Heart left ventricle (tissue), 16 donors: ENCODE results near the gene PINK1. TPM values are rescaled to one million over a fixed set of nuclear protein-coding genes. Genes with fewer than 3 reads are reported as not detected.

Experiments used
- ATAC-seq, 4 donors: fragments of 200-7000 bp; cut with Tn5 transposase; one replicate each; pipeline ENCODE4 v1.9.1; 2020 to 2022; ENCODE audit warnings: moderate library complexity in 4 of 4, mild to moderate bottlenecking in 3 of 4, moderate number of reproducible peaks in 1 of 4
- DNase-seq, 5 donors: peaks; one replicate each; pipeline ENCODE4 v3.0.0-alpha.2; 2020
- H3K27ac ChIP-seq, 12 donors: fragments of 200-600 bp; sonication (generic) in 4 of 12; one replicate each; pipeline versions ENCODE4 v1.5.0 to v1.8.0; 2016 to 2022; ENCODE audit warnings: mild to moderate bottlenecking in 2 of 12
- H3K27me3 ChIP-seq, 9 donors: fragments of 200-600 bp; sonication (generic) in 2 of 9; one replicate each; pipeline versions ENCODE4 v1.5.1 to v1.8.0; 2016 to 2022; ENCODE audit warnings: mild to moderate bottlenecking in 3 of 9
- H3K36me3 ChIP-seq, 9 donors: fragments of 200-600 bp; sonication (generic) in 2 of 9; one replicate each; pipeline versions ENCODE4 v1.5.0 to v1.8.0; 2018 to 2022; ENCODE audit warnings: mild to moderate bottlenecking in 2 of 9
- H3K4me1 ChIP-seq, 12 donors: fragments of 200-600 bp; sonication (generic) in 4 of 12; one replicate each; pipeline versions ENCODE4 v1.5.0 to v1.8.0; 2016 to 2022; ENCODE audit warnings: mild to moderate bottlenecking in 3 of 12
- H3K4me3 ChIP-seq, 12 donors: fragments of 200-600 bp; sonication (generic) in 4 of 12; one replicate each; pipeline versions ENCODE4 v1.5.0 to v1.8.0; 2017 to 2022; ENCODE audit warnings: mild to moderate bottlenecking in 9 of 12, moderate library complexity in 4 of 12
- H3K9me3 ChIP-seq, 12 donors: fragments of 200-600 bp; sonication (generic) in 4 of 12; one replicate each; pipeline versions ENCODE4 v1.5.0 to v1.8.0; 2016 to 2022; ENCODE audit warnings: mild to moderate bottlenecking in 1 of 12
- POLR2A ChIP-seq, 2 donors: fragments of 450-650 bp; IDR thresholded peaks; one replicate each; pipeline ENCODE4 v1.6.1; 2017; ENCODE audit warnings: antibody characterized with exemption in 2 of 2, mild to moderate bottlenecking in 2 of 2, moderate library complexity in 2 of 2
- WGBS, 4 donors: extraction: QIAGEN DNeasy Blood & Tissue Kit in 2 of 4; methylation state at CpG; one replicate each; pipeline versions ENCODE4 v1.1.5 to v1.1.7; 2013 to 2018; 5-methylcytosine and 5-hydroxymethylcytosine counted together
- intact Hi-C, 10 donors: fragments of 100-400 bp; cut with DNase I; formaldehyde crosslinking; loops; one replicate each; pipeline versions ENCODE4 v1.11.1 to v1.14.2; 2022
- polyA plus RNA-seq, 2 donors: library from polyadenylated mRNA; stranded (reverse); fragments of 200-250 nt; gene quantifications; one replicate each; pipeline ENCODE4 v1.2.3, GENCODE V29; 2013
- total RNA-seq, 9 donors: library from RNA; depleted of rRNA in 2 of 9; stranded (reverse); fragments of >200 nt in 2 of 9; fragmentation: NEBNext Ultra II Directional in 3 of 9; extraction: Animal tissue kit (Norgen Biotek cat#: 25700) in 3 of 9; gene quantifications; one replicate each; pipeline versions ENCODE4 v1.1.0 to v1.2.4, GENCODE V29; 2016 to 2023
- TF ChIP-seq, protein P1 (sequence below), 12 donors: fragments of 200-600 bp; sonication (generic) in 4 of 12; IDR thresholded peaks; one replicate each; pipeline versions ENCODE4 v1.5.0 to v1.8.0; 2018 to 2022; ENCODE audit warnings: antibody characterized with exemption in 12 of 12, mild to moderate bottlenecking in 5 of 12
- donor health status: ischemic (EF 13 %, LVEDD 7.1; RV severe dilation, severe dysfunction).
- donor health status: healthy with polysubstance abuse.
- donor health status: DM: no; HTN: yes; CAD: no.
- donor health status: DM: no; HTN: no; CAD: no.
- donor health status: ischemic (EF 25% LVEDD 6.9; RV normal size, moderate dysfunction).
- donor health status: ischemic (EF 25% LVEDD 5.7; RV mildly dilated, moderate dysfunction).
- donor health status: healthy.
- donor health status: DM: yes; HTN: yes; CAD: no.
- donor health status: ischemic (EF 35%, LVEDD 5.7; RV mildly dilated, moderate dysfunction).
- donor health status: nonischemic (EF 11% LVEDD 7.7; RV severe dilation, severe dysfunction).
- donor health status: DM: yes; HTN: yes; CAD: no.
- donor health status: PGD.
- donor health status: ischemic (EF 29% LVEDD 5.4; RV normal size, mild dysfunction).
- donor health status: nonischemic (EF 23%, LVEDD 6.1; RV moderate dilation, normal function).

Gene PINK1
- total and polyA plus RNA-seq, 11 donors = 147 to 418 (median 258) TPM

- H3K9me3 ChIP-seq = no peaks in the 10 kb centered on the region
- H3K36me3 ChIP-seq = no peaks in the 10 kb centered on the region
- intact Hi-C loops = no loop called here
- no peak for TF ChIP-seq POLR2A (IDR thresholded peaks at IDR 0.05)
- TF ChIP-seq, protein P1, sequence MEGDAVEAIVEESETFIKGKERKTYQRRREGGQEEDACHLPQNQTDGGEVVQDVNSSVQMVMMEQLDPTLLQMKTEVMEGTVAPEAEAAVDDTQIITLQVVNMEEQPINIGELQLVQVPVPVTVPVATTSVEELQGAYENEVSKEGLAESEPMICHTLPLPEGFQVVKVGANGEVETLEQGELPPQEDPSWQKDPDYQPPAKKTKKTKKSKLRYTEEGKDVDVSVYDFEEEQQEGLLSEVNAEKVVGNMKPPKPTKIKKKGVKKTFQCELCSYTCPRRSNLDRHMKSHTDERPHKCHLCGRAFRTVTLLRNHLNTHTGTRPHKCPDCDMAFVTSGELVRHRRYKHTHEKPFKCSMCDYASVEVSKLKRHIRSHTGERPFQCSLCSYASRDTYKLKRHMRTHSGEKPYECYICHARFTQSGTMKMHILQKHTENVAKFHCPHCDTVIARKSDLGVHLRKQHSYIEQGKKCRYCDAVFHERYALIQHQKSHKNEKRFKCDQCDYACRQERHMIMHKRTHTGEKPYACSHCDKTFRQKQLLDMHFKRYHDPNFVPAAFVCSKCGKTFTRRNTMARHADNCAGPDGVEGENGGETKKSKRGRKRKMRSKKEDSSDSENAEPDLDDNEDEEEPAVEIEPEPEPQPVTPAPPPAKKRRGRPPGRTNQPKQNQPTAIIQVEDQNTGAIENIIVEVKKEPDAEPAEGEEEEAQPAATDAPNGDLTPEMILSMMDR (IDR thresholded peaks at IDR 0.05) = no peak
- ATAC-seq = peak in 2 of 4 donors; percentile 27 to 28
- peak overlapping the region in 1 of 12 donors; percentile 61 for H3K4me3 ChIP-seq
- DNase-seq = peak in 1 of 5 donors; percentile 49
- 54 to 68% (median 62%) methylated on average over 11 to 12 of the region's 12 CpGs for WGBS, 4 donors
- peak overlapping the region; percentile 78 to 95 (median 88) for H3K27ac ChIP-seq
- no peaks in the 10 kb centered on the region for H3K27me3 ChIP-seq
- H3K4me1 ChIP-seq = peaks cover 0 to 34% (median 14%) of the 10 kb centered on the region in 12 donors
Observed at GRCh38 chr1:20685741-20686140, 52.5 kb downstream of the PINK1 start.

DNA sequence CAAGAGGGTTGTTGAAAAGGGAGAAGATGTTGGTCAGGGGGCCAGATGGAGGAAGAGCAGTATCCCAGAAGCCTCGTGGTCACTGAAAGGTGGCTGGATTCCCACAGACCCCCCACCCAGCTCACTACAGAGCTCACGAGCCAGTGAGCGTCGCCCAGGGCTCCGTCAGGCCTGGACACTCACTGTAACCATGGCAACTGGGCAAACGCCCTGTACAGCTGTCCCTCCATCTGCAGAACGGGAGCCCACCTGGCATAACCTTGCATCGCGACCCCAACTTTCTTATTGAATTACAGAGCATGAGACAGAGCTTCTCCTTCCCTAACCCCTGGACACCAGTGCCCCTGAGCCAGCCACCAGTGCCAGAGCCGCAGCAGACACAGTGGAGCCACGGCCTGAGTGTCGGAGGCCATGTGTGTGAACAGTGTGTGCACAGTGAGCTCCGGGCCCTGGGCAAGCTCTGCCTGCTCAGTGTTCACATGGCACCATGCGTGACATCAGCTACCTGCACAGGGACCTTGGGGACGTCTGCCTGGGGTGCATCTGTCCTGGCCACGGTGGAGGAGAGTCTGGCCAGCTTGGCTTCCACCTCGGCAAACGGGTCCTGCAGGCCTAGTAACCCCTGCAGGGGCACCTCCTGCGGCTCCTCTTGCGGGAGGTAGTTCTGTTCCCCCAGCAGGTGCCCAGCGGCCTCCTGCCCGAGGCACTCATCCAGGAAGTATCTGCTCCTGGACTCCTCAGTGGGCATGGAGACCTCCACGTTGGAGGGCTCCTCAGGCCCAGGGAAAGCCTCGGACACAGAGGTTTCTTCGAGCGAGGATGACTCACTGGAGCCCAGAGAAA lies 53.8 kb downstream of the PINK1 start:
- intact Hi-C loops = no loop called here
- no peak for ATAC-seq
- TF ChIP-seq POLR2A (IDR thresholded peaks at IDR 0.05) = no peak
- TF ChIP-seq, protein P1 (IDR thresholded peaks at IDR 0.05) = no peak
- H3K36me3 ChIP-seq = no peaks in the 10 kb centered on the region
- H3K4me3 ChIP-seq = no peak overlapping the region
- peak in 1 of 5 donors; percentile 56 for DNase-seq
- WGBS, 4 donors = 90 to 92% (median 90%) methylated on average over 16 to 26 of the region's 26 CpGs
- H3K9me3 ChIP-seq = peaks cover 0 to 5% (median 0%) of the 10 kb centered on the region in 12 donors
- H3K27ac ChIP-seq = no peak overlapping the region
- H3K4me1 ChIP-seq = peaks cover 0 to 34% (median 14%) of the 10 kb centered on the region in 12 donors
- H3K27me3 ChIP-seq = no peaks in the 10 kb centered on the region

- Histone ChIP-seq H3K4me3 (no peak overlapping the region), H3K4me1 (peaks cover 0 to 16% (median 8%) of the 10 kb centered on the region in 12 donors), H3K27me3 (no peaks in the 10 kb centered on the region), H3K9me3 (peaks cover 0 to 7% (median 0%) of the 10 kb centered on the region in 12 donors), H3K27ac (no peak overlapping the region), H3K36me3 (no peaks in the 10 kb centered on the region)
- DNase-seq (peak in 1 of 5 donors; percentile 10), ATAC-seq (no peak)
- WGBS, 4 donors = 88 to 94% (median 91%) methylated on average over 3 of the region's 3 CpGs
- intact Hi-C loops = loop anchor here in 1 of 10 donors (10.0 kb wide), 2 partner anchors 295 to 675 kb away; no protein-coding TSS in a partner anchor
- no peak for TF ChIP-seq POLR2A (IDR thresholded peaks at IDR 0.05)
- TF ChIP-seq, protein P1 (IDR thresholded peaks at IDR 0.05) = no peak
Observed at GRCh38 chr1:20689645-20690056, 56.4 kb downstream of the PINK1 start.

DNA sequence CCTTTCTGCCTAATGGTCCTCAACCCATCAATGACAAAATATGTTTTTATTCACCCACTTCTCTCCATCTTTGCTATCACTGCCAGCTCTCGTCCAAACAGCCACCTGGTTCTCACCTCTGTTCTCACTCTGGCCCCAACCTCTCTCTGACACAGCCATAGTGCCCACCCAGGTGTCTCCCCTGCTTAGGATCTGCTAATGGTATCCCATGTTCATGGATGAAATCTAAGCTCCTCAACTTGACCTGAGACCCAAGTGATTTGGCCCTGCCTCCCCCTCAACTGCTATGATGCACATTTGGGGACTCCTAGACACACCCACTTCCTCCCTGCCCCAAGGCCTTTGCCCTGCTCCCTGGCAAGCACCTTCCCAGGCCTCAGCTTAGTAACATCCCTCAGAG lies 58.6 kb downstream of the PINK1 start:
- TF ChIP-seq, protein P1 (IDR thresholded peaks at IDR 0.05) = no peak
- H3K4me3 ChIP-seq = no peak overlapping the region
- DNase-seq (peak in 2 of 5 donors; percentile 5 to 17), ATAC-seq (no peak)
- 85 to 94% (median 88%) methylated on average over 1 of the region's 1 CpG for WGBS, 4 donors
- H3K4me1 ChIP-seq = peaks cover 0 to 11% (median 2%) of the 10 kb centered on the region in 12 donors
- no peaks in the 10 kb centered on the region for H3K36me3 ChIP-seq
- intact Hi-C loops = loop anchor here in 1 of 10 donors (10.0 kb wide), 2 partner anchors 293 to 673 kb away; no protein-coding TSS in a partner anchor
- H3K27ac ChIP-seq = no peak overlapping the region
- peaks cover 0 to 7% (median 0%) of the 10 kb centered on the region in 12 donors for H3K9me3 ChIP-seq
- no peaks in the 10 kb centered on the region for H3K27me3 ChIP-seq
